HEK293 (cell line): Measurements from ENCODE around the gene PTPRR.

Experiments used
- CTCF ChIP-seq: fragments of 450-650 bp; formaldehyde crosslinking; IDR thresholded peaks from 2 replicates; pipeline ENCODE4 v1.5.1; 2016; ENCODE audit warnings: missing biosample characterization, missing genetic modification characterization
- KLF8 ChIP-seq: fragments of 450-650 bp; formaldehyde crosslinking; IDR thresholded peaks from 2 replicates; pipeline ENCODE4 v1.5.1; 2016; ENCODE audit warnings: missing biosample characterization, missing genetic modification characterization
- ZNF155 ChIP-seq: fragments of 450-650 bp; formaldehyde crosslinking; IDR thresholded peaks from 2 replicates; pipeline ENCODE4 v1.5.1; 2016; ENCODE audit warnings: missing biosample characterization, missing genetic modification characterization
- ZNF629 ChIP-seq: fragments of 450-650 bp; formaldehyde crosslinking; IDR thresholded peaks from 2 replicates; pipeline ENCODE4 v1.5.1; 2017; ENCODE audit warnings: missing biosample characterization, missing genetic modification characterization
- ZNF664 ChIP-seq: fragments of 450-650 bp; formaldehyde crosslinking; IDR thresholded peaks from 2 replicates; pipeline ENCODE4 v1.5.1; 2016; ENCODE audit warnings: missing biosample characterization, missing genetic modification characterization
- ZNF792 ChIP-seq: fragments of 450-650 bp; formaldehyde crosslinking; IDR thresholded peaks from 2 replicates; pipeline ENCODE4 v1.5.1; 2016; ENCODE audit warnings: missing biosample characterization, missing genetic modification characterization

DNA sequence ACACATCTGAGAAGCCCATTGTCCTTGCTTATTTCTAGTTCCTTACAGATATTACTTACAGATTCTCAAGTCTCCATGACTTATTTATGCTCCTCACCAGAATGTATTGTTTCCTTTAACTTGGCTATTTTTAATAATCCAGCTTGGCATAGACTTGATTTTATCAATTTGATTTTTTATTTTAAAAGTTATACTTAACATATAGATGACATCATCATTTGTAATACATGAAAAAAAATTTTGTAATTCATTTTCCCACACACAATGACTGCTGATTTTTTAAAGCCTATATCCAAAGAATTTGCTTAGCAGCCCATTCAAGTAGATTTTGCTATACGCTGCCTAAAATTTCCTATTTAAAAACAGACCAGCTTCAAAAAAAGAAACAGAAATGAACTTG is 39.8 kb downstream of the PTPRR start:
- no peak for TF ChIP-seq ZNF155
- TF ChIP-seq ZNF664 (tag by site-specific recombination), result no peak
- no peak for TF ChIP-seq CTCF (tag by site-specific recombination)
- no peak for TF ChIP-seq ZNF792
- no peak for TF ChIP-seq KLF8 (tag by site-specific recombination)
- TF ChIP-seq ZNF629 (tag by site-specific recombination), result no peak
